Measurements from ENCODE around the gene FOLR2. TPM values are rescaled to one million over a fixed set of nuclear protein-coding genes. Genes with fewer than 3 reads are reported as not detected.
A peak's percentile ranks its signal among the peaks of the same experiment; 100 is the strongest.
"Not testable (repeated sequence)": the region's sequence is repeated elsewhere in the genome, so short reads cannot be mapped to it uniquely, and the experiment has no call there.

Gene FOLR2
- total RNA-seq, 4 donors from 2014 or later: 5.3 to 28.6 (median 9.7) TPM

DNA sequence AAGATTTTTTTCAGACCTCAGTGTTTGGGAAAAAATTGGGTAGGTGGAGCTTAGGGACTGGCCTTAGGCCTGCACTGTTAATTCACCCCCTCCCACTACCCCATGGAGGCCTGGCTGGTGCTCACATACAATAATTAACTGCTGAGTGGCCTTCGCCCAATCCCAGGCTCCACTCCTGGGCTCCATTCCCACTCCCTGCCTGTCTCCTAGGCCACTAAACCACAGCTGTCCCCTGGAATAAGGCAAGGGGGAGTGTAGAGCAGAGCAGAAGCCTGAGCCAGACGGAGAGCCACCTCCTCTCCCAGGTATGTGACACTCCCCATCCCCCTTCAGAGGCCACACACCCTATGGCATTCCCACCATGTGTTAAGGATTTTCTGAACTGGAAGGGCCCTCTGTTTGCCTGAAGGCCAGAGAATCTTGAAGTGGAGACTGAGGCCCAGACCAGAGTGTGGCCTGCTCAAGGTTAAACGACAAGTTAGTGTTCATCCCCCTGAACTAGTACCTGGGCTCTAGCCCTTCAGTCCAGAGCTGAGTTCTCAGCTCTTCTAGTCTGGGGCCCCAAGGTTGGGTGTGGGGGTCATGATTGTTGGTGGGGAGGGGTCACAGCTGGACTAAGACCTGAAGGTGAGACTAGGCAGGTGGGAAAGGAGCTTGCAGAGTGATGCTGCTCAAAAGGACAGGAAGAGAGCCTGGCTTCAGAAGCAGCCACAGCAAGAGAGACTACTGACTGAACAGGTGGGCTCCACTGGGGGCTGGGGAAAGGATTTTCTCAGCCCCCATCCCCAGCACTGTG, 26.9 kb upstream of the FOLR2 start:
- Histone ChIP-seq H3K9me3 (no peaks in the 10 kb centered on the region), H3K27me3 (no peaks in the 10 kb centered on the region), H3K4me3 (replicated peaks in 1 of 3) (no peak overlapping the region), H3K27ac (peak overlapping the region in 1 of 3 donors; percentile 40), H3K36me3 (no peaks in the 10 kb centered on the region), H3K4me1 (peaks cover 11 to 20% of the 10 kb centered on the region in 2 donors)
- intact Hi-C loops (cut with DNase I): no loop called here
- TF ChIP-seq CTCF (IDR thresholded peaks at IDR 0.05) (no peak), POLR2A (IDR thresholded peaks at IDR 0.05) (no peak)
- peak in 1 of 2 donors; percentile 5 for DNase-seq
- 58 to 63% methylated on average over 2 to 3 of the region's 3 CpGs for WGBS, 2 donors

DNA sequence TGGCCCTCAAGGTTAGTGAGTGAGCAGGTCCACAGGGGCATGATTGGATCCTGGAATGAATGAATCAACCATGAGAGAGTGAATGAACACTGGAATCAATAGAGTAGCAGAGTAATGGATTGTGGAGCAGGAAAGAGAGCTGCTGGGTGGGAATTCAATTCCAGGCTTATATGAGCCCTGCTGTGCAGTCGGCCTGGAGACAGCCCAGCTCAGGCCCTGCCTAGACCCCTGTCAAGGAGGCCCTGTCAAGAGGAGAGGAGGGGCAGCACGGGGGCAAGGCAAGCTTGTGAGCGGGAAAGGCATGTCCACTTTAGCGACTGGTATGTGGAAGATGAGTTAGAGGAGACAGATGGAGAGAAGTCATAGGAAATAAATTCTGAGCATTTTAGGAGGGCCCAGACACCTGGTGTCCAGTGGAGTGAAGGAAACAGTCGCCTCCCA, 25.9 kb upstream of the FOLR2 start:
- Histone ChIP-seq H3K4me3 (replicated peaks in 1 of 3) (no peak overlapping the region), H3K4me1 (peaks cover 20 to 26% of the 10 kb centered on the region in 2 donors), H3K27ac (no peak overlapping the region), H3K9me3 (no peaks in the 10 kb centered on the region), H3K27me3 (no peaks in the 10 kb centered on the region), H3K36me3 (no peaks in the 10 kb centered on the region)
- intact Hi-C loops (cut with DNase I): no loop called here
- TF ChIP-seq CTCF (IDR thresholded peaks at IDR 0.05) (no peak), POLR2A (IDR thresholded peaks at IDR 0.05) (no peak)
- DNase-seq: no peak
- WGBS, 2 donors: 65 to 75% methylated on average over 5 of the region's 5 CpGs

- intact Hi-C loops (cut with DNase I): no loop called here
- H3K27ac ChIP-seq: peak within 1 kb of the TSS in 2 of 3 donors; percentile 41 to 58
- no peaks in the 10 kb centered on the region for H3K9me3 ChIP-seq
- H3K4me1 ChIP-seq: peaks cover 29 to 30% of the 10 kb centered on the region in 2 donors
- no peaks in the 10 kb centered on the region for H3K36me3 ChIP-seq
- 37 to 54% methylated on average over 5 of the region's 5 CpGs for whole genome bisulfite sequencing, 2 donors
- TF ChIP-seq POLR2A (IDR thresholded peaks at IDR 0.05): peak in 1 of 2 donors; percentile 53
- TF ChIP-seq CTCF (IDR thresholded peaks at IDR 0.05): no peak
- peak; percentile 79 to 83 for DNase-seq
- no peak within 1 kb of the TSS for H3K4me3 ChIP-seq (replicated peaks in 1 of 3)
- H3K27me3 ChIP-seq: no peaks in the 10 kb centered on the region
These were observed 24.6 kb upstream of the FOLR2 start, which contains the start of gene FOLR1 for GRCh38 chr11:72191961-72192381. Gene FOLR1 (plus strand): TSS chr11:72192140. CDS start chr11:72192174, 34 bp downstream.

- TF ChIP-seq POLR2A (IDR thresholded peaks at IDR 0.05) (no peak), CTCF (IDR thresholded peaks at IDR 0.05) (no peak)
- DNase-seq: peak in 1 of 2 donors; percentile 42
- Histone ChIP-seq H3K9me3 (no peaks in the 10 kb centered on the region), H3K4me1 (peaks cover 22% of the 10 kb centered on the region in 2 donors), H3K4me3 (replicated peaks in 1 of 3) (no peak overlapping the region), H3K27me3 (no peaks in the 10 kb centered on the region), H3K27ac (no peak overlapping the region), H3K36me3 (no peaks in the 10 kb centered on the region)
- intact Hi-C loops (cut with DNase I): no loop called here
- WGBS, 2 donors: 67 to 73% methylated on average over 11 to 12 of the region's 12 CpGs
These were observed 20.9 kb upstream of the FOLR2 start for GRCh38 chr11:72195518-72196270.

GRCh38 chr11:72201445-72201844, 15.1 kb upstream of the FOLR2 start:
- H3K27me3 ChIP-seq; H3K9me3 ChIP-seq; intact Hi-C loops (cut with DNase I); H3K27ac ChIP-seq; DNase-seq; H3K4me3 ChIP-seq (replicated peaks in 1 of 3); H3K36me3 ChIP-seq: not testable (repeated sequence)
- 91 to 92% methylated on average over 43 of the region's 43 CpGs for WGBS, 2 donors
- H3K4me1 ChIP-seq: peaks cover 10 to 11% of the 10 kb centered on the region in 2 donors

Measured in thyroid gland (tissue), 4 donors.